Measurements from ENCODE around the gene AVL9. TPM values are rescaled to one million over a fixed set of nuclear protein-coding genes. Genes with fewer than 3 reads are reported as not detected.

The AVL9 gene
- total RNA-seq, 1 donor from 2014 or later = 11.8 TPM

- intact Hi-C loops (cut with micrococcal nuclease) = loop anchor here (10.0 kb wide), 1 partner anchor 85 kb away; the partner anchor contains the start of genes AVL9 and LSM5
- no peaks in the 10 kb centered on the region for H3K9me3 ChIP-seq (replicated peaks)
Measured at GRCh38 chr7:32579776-32580175, 84.5 kb downstream of the AVL9 start.

GRCh38 chr7:32580646-32581045 lies 85.4 kb downstream of the AVL9 start:
- no peak overlapping the region for H3K4me3 ChIP-seq
- TF ChIP-seq CTCF (IDR thresholded peaks at IDR 0.05; ENCODE audit: borderline replicate concordance) = no peak
- DNase-seq = no peak
- peaks cover 23% of the 10 kb centered on the region for H3K4me1 ChIP-seq
- peak overlapping the region; percentile 23 for H3K27ac ChIP-seq (replicated peaks)
- no peaks in the 10 kb centered on the region for H3K27me3 ChIP-seq (ENCODE audit: low read depth)
- H3K9me3 ChIP-seq (replicated peaks) = no peaks in the 10 kb centered on the region
- intact Hi-C loops (cut with micrococcal nuclease) = loop anchor here (10.0 kb wide), 1 partner anchor 86 kb away; the partner anchor contains the start of genes AVL9 and LSM5
- peaks cover 90% of the 10 kb centered on the region for H3K36me3 ChIP-seq

More at GRCh38 chr7:32579776-32580175, 84.5 kb downstream of the AVL9 start:
- Histone ChIP-seq H3K27ac (replicated peaks) (peak overlapping the region; percentile 23), H3K4me1 (peaks cover 20% of the 10 kb centered on the region), H3K4me3 (no peak overlapping the region), H3K36me3 (peaks cover 90% of the 10 kb centered on the region), H3K27me3 (ENCODE audit: low read depth) (no peaks in the 10 kb centered on the region)
- no peak for DNase-seq
- TF ChIP-seq CTCF (IDR thresholded peaks at IDR 0.05; ENCODE audit: borderline replicate concordance) = no peak

- peaks cover 37% of the 10 kb centered on the region for H3K4me1 ChIP-seq
- H3K27ac ChIP-seq (replicated peaks) = no peak overlapping the region
- intact Hi-C loops (cut with micrococcal nuclease) = loop anchor here (10.0 kb wide), 1 partner anchor 87 kb away; the partner anchor contains the start of genes AVL9 and LSM5
- H3K36me3 ChIP-seq = peaks cover 84% of the 10 kb centered on the region
- TF ChIP-seq CTCF (IDR thresholded peaks at IDR 0.05; ENCODE audit: borderline replicate concordance) = no peak
- H3K9me3 ChIP-seq (replicated peaks) = no peaks in the 10 kb centered on the region
- no peak overlapping the region for H3K4me3 ChIP-seq
- H3K27me3 ChIP-seq (ENCODE audit: low read depth) = no peaks in the 10 kb centered on the region
- DNase-seq = no peak
Measured at GRCh38 chr7:32582036-32582435, 86.7 kb downstream of the AVL9 start.

GRCh38 chr7:32583791-32584190 lies 88.5 kb downstream of the AVL9 start:
- intact Hi-C loops (cut with micrococcal nuclease) = loop anchor here (10.0 kb wide), 1 partner anchor 89 kb away; the partner anchor contains the start of genes AVL9 and LSM5
- TF ChIP-seq CTCF (IDR thresholded peaks at IDR 0.05; ENCODE audit: borderline replicate concordance) = no peak
- H3K36me3 ChIP-seq = peaks cover 67% of the 10 kb centered on the region
- peaks cover 48% of the 10 kb centered on the region for H3K4me1 ChIP-seq
- no peaks in the 10 kb centered on the region for H3K27me3 ChIP-seq (ENCODE audit: low read depth)
- H3K9me3 ChIP-seq (replicated peaks) = no peaks in the 10 kb centered on the region
- H3K27ac ChIP-seq (replicated peaks) = peak overlapping the region; percentile 13
- DNase-seq = no peak
- H3K4me3 ChIP-seq = no peak overlapping the region

GRCh38 chr7:32586291-32587221 lies 91.3 kb downstream of the AVL9 start:
- peaks cover 66% of the 10 kb centered on the region for H3K36me3 ChIP-seq
- peak; percentile 54 for DNase-seq
- intact Hi-C loops (cut with micrococcal nuclease) = loop anchor here (10.0 kb wide), 1 partner anchor 92 kb away; the partner anchor contains the start of genes AVL9 and LSM5
- no peaks in the 10 kb centered on the region for H3K27me3 ChIP-seq (ENCODE audit: low read depth)
- H3K4me3 ChIP-seq = peak overlapping the region; percentile 14
- H3K4me1 ChIP-seq = peaks cover 50% of the 10 kb centered on the region
- TF ChIP-seq CTCF (IDR thresholded peaks at IDR 0.05; ENCODE audit: borderline replicate concordance) = no peak
- H3K9me3 ChIP-seq (replicated peaks) = no peaks in the 10 kb centered on the region
- H3K27ac ChIP-seq (replicated peaks) = peak overlapping the region; percentile 94
